Endothelial cell of umbilical vein (primary cell): ENCODE measurements around the gene TNPO2. TPM values are rescaled to one million over a fixed set of nuclear protein-coding genes. Genes with fewer than 3 reads are reported as not detected.

ENCODE experiments used
- BruUV-seq: library from RNA; stranded (reverse); fragments of 400-500 nt; replicated peaks from 2 replicates; lab custom pipeline; 2021; lab: Mats Ljungman, UMichigan
- CTCF ChIA-PET: fragments of 300-600, 350-600 bp; sonication (Branson Sonifier 250); formaldehyde crosslinking; loops from one replicate; lab custom pipeline; 2021; ENCODE audit warnings: antibody characterized with exemption, inconsistent platforms; lab: Charles Lee
- POLR2A ChIA-PET: fragments of 300-600, 350-600 bp; sonication (Branson Sonifier 250); formaldehyde crosslinking; loops from one replicate; lab custom pipeline; 2021; ENCODE audit warnings: antibody characterized with exemption, inconsistent platforms; lab: Charles Lee
- DNase-seq: peaks from one replicate; pipeline ENCODE4 v3.0.0-alpha.2; 2011; ENCODE audit warnings: low read depth, low spot score
- FAIRE-seq: peaks from 2 replicates; lab custom pipeline; 2011; peaks lifted over from hg19 to GRCh38; lab: Jason Lieb, UNC
- H2AFZ ChIP-seq: 2 replicates; pipeline ENCODE4 v1.6.0; 2012; ENCODE audit warnings: low read depth, low read length, control low read depth, inconsistent platforms
- H3K27ac ChIP-seq: 2 replicates; pipeline ENCODE4 v1.5.1; 2011; ENCODE audit warnings: low read depth, mild to moderate bottlenecking, control low read depth, low read length, moderate library complexity; ENCODE audit not compliant: insufficient read depth
- H3K27me3 ChIP-seq, 2 experiments: 2 replicates each; pipeline versions ENCODE4 v1.6.0 to v1.6.1; 2011; ENCODE audit warnings: low read length in 2 of 2, mixed read lengths in 1 of 2; ENCODE audit not compliant: control insufficient read depth in 2 of 2, insufficient read depth in 2 of 2
- H3K36me3 ChIP-seq, 2 experiments: 2 replicates in 1 of 2; 3 replicates in 1 of 2; pipeline ENCODE4 v1.5.1; 2011; ENCODE audit warnings: low read length in 2 of 2, mild to moderate bottlenecking in 1 of 2, moderate library complexity in 1 of 2; ENCODE audit not compliant: control insufficient read depth in 2 of 2, insufficient read depth in 2 of 2; ENCODE audit errors: extremely low read depth in 1 of 2
- H3K4me1 ChIP-seq: 3 replicates; pipeline ENCODE4 v1.5.1; 2011; ENCODE audit warnings: mild to moderate bottlenecking, low read length; ENCODE audit not compliant: control insufficient read depth, insufficient read depth; ENCODE audit errors: extremely low read depth
- H3K4me2 ChIP-seq: 2 replicates; pipeline ENCODE4 v1.6.1; 2011; ENCODE audit warnings: low read length, control low read depth, mixed read lengths; ENCODE audit not compliant: insufficient read depth
- H3K4me3 ChIP-seq, 3 experiments: fragments of 200-600 bp in 1 of 3; sonication (generic), shearing (Covaris generic) in 1 of 3; replicated peaks in 1 of 3; 2 replicates each; pipeline ENCODE4 v1.5.1; 2011 to 2016; ENCODE audit warnings: control low read depth in 3 of 3, low read length in 3 of 3, mild to moderate bottlenecking in 2 of 3, inconsistent platforms in 1 of 3, low read depth in 1 of 3, moderate library complexity in 1 of 3; ENCODE audit not compliant: insufficient read depth in 1 of 3
- H3K79me2 ChIP-seq: 2 replicates; pipeline ENCODE4 v1.6.0; 2012; ENCODE audit warnings: low read length, inconsistent platforms; ENCODE audit not compliant: control insufficient read depth, insufficient read depth
- H3K9ac ChIP-seq: replicated peaks from 2 replicates; pipeline ENCODE3; 2011; ENCODE audit warnings: low read length, control low read depth; ENCODE audit not compliant: insufficient read depth; ENCODE audit errors: extremely low read depth
- H3K9me1 ChIP-seq: replicated peaks from 3 replicates; pipeline ENCODE4 v1.6.0; 2011; ENCODE audit warnings: mild to moderate bottlenecking, low read length; ENCODE audit not compliant: control insufficient read depth, insufficient read depth; ENCODE audit errors: extremely low read depth
- H3K9me3 ChIP-seq: replicated peaks from 2 replicates; pipeline ENCODE4 v1.5.1; 2012; ENCODE audit warnings: low read length, inconsistent platforms; ENCODE audit not compliant: control insufficient read depth, insufficient read depth
- H4K20me1 ChIP-seq: replicated peaks from 2 replicates; pipeline ENCODE3; 2011; ENCODE audit warnings: mild to moderate bottlenecking, low read length; ENCODE audit not compliant: control insufficient read depth, insufficient read depth; ENCODE audit errors: extremely low read depth
- CTCF ChIP-seq, 2 donors: IDR thresholded peaks; 1 replicate in 1 of 2; 2 replicates in 1 of 2; pipeline ENCODE4 v1.5.1; 2011; ENCODE audit warnings: low read length in 2 of 2, mild to moderate bottlenecking in 2 of 2, moderate library complexity in 2 of 2, control low read depth in 1 of 2, inconsistent platforms in 1 of 2, low read depth in 1 of 2; ENCODE audit not compliant: insufficient read depth in 1 of 2; ENCODE audit errors: extremely low read depth in 1 of 2
- EZH2 ChIP-seq: IDR thresholded peaks from 2 replicates; pipeline ENCODE4 v1.6.1; 2012; ENCODE audit warnings: borderline replicate concordance, low read depth, mild to moderate bottlenecking, moderate library complexity, low read length, inconsistent platforms; ENCODE audit not compliant: severe bottlenecking
- FOS ChIP-seq: IDR thresholded peaks from 2 replicates; pipeline ENCODE4 v1.6.1; 2011; ENCODE audit warnings: mild to moderate bottlenecking, low read length, moderate library complexity, borderline replicate concordance; ENCODE audit not compliant: insufficient read depth
- MAX ChIP-seq: IDR thresholded peaks from 2 replicates; pipeline ENCODE4 v1.6.1; 2011; ENCODE audit not compliant: insufficient read depth, insufficient read length
- POLR2A ChIP-seq: IDR thresholded peaks from 2 replicates; pipeline ENCODE4 v1.6.1; 2012; ENCODE audit warnings: low read depth, mild to moderate bottlenecking, control low read depth, low read length
- POLR2AphosphoS5 ChIP-seq: IDR thresholded peaks from 2 replicates; pipeline ENCODE4 v1.6.1; 2012; ENCODE audit warnings: low read depth, mild to moderate bottlenecking, control low read depth, low read length, moderate library complexity; ENCODE audit not compliant: insufficient read depth
- dilution Hi-C: fragments of 300-500 bp; cut with MboI; formaldehyde crosslinking; loops from one replicate; pipeline ENCODE4 v1.15.0; 2019; ENCODE audit warnings: low sequenced_read_pairs; ENCODE audit not compliant: extremely low pct_ligation_motif_present
- intact Hi-C: fragments of 100-400 bp; cut with micrococcal nuclease; formaldehyde crosslinking; loops from one replicate; pipeline ENCODE4 v1.10.0; 2022
- polyA plus RNA-seq, 4 experiments: library from polyadenylated mRNA; depleted of rRNA in 3 of 4; stranded (reverse) in 3 of 4; unstranded in 1 of 4; fragments of >200 nt; gene quantifications; 2 replicates each; pipeline versions ENCODE4 v1.2.1 to v1.2.3, GENCODE V29; 2011 to 2012; ENCODE audit warnings: missing spikeins in 1 of 4
- total RNA-seq: library from RNA; stranded (reverse); gene quantifications from 2 replicates; pipeline ENCODE4 v1.2.3, GENCODE V29; 2021

TNPO2 gene
- total and polyA plus RNA-seq, 2 donors (not counting 3 experiments of a cell fraction or from before 2014, with no cell fraction given), result 94.5 to 98.8 TPM

- FAIRE-seq (no peak), DNase-seq (no peak)
- Histone ChIP-seq H4K20me1 (no peaks in the 10 kb centered on the region), H3K4me3 (no peak overlapping the region), H3K27ac (no peak overlapping the region), H3K36me3 (peaks cover 0 to 23% of the 10 kb centered on the region in 2 experiments), H3K9me3 (no peaks in the 10 kb centered on the region), H3K27me3 (no peaks in the 10 kb centered on the region), H3K4me1 (peaks cover 2% of the 10 kb centered on the region), H3K79me2 (no peaks in the 10 kb centered on the region), H2AFZ (no peak overlapping the region), H3K4me2 (no peak overlapping the region), H3K9ac (no peak overlapping the region), H3K9me1 (no peaks in the 10 kb centered on the region)
- ChIA-PET CTCF (interaction anchor here (1.6 kb wide), 1 partner anchor 15 kb away, joined by 5 read pairs; no protein-coding TSS in a partner anchor), POLR2A (no interaction called here)
- no TSS peak for BruUV-seq
- dilution Hi-C loops (no loop called here), intact Hi-C loops (no loop called here)
- no peak for TF ChIP-seq POLR2AphosphoS5
- TF ChIP-seq POLR2A, result no peak
- TF ChIP-seq FOS, result no peak
- no peak for TF ChIP-seq CTCF (IDR thresholded peaks at IDR 0.05; ENCODE audit: extremely low read depth in 1 of 2, insufficient read depth in 1 of 2, low read depth in 1 of 2, low read length in 2 of 2)
- no peak for TF ChIP-seq EZH2
- TF ChIP-seq MAX, result no peak
Observed at GRCh38 chr19:12745166-12745897, 21.6 kb upstream of the TNPO2 start.
